Activated CD8-positive, alpha-beta T cell treated with anti-CD3 and anti-CD28 coated beads for 36 hours (primary cell): ENCODE results near the gene PLCL2. TPM values are rescaled to one million over a fixed set of nuclear protein-coding genes. Genes with fewer than 3 reads are reported as not detected.
A peak's percentile ranks its signal among the peaks of the same experiment; 100 is the strongest.

Source experiments
- ATAC-seq: fragments of 200-7000 bp; cut with Tn5 transposase; one replicate; pipeline ENCODE4 v1.10.0; 2021; ENCODE audit warnings: mild to moderate bottlenecking, moderate library complexity
- CTCF ChIA-PET: fragments of 350-600 bp; sonication (Branson Sonifier 250); formaldehyde crosslinking; loops from one replicate; lab custom pipeline; 2021; ENCODE audit warnings: antibody characterized with exemption; lab: Charles Lee
- POLR2A ChIA-PET: fragments of 350-600 bp; sonication (Branson Sonifier 250); formaldehyde crosslinking; loops from one replicate; lab custom pipeline; 2021; ENCODE audit warnings: antibody characterized with exemption; lab: Charles Lee
- DNase-seq: peaks from one replicate; pipeline ENCODE4 v3.0.0-alpha.2; 2020
- H3K27ac Mint-ChIP-seq: one replicate; pipeline ENCODE4 v1.8.0; 2021; ENCODE audit warnings: mild to moderate bottlenecking, mixed read lengths
- H3K27me3 Mint-ChIP-seq: one replicate; pipeline ENCODE4 v1.8.0; 2021; ENCODE audit warnings: mixed read lengths
- H3K36me3 Mint-ChIP-seq: one replicate; pipeline ENCODE4 v1.8.0; 2021; ENCODE audit warnings: low read depth, mixed read lengths
- H3K4me1 Mint-ChIP-seq: one replicate; pipeline ENCODE4 v1.8.0; 2021; ENCODE audit warnings: low read depth, mixed read lengths
- H3K4me3 Mint-ChIP-seq: one replicate; pipeline ENCODE4 v1.8.0; 2021; ENCODE audit warnings: mild to moderate bottlenecking, moderate library complexity, mixed read lengths
- H3K9me3 Mint-ChIP-seq: one replicate; pipeline ENCODE4 v1.8.0; 2021; ENCODE audit warnings: mixed read lengths
- CTCF ChIP-seq: fragments of 200-600 bp; IDR thresholded peaks from one replicate; pipeline ENCODE4 v1.8.0; 2022; ENCODE audit warnings: antibody characterized with exemption, mild to moderate bottlenecking
- intact Hi-C: fragments of 100-400 bp; cut with micrococcal nuclease; formaldehyde crosslinking; loops from one replicate; pipeline ENCODE4 v1.10.0; 2022
- total RNA-seq, 2 experiments: library from RNA; stranded (reverse); gene quantifications; one replicate each; pipeline ENCODE4 v1.2.3, GENCODE V29; 2021

The PLCL2 gene
- total RNA-seq, 2 experiments from 2014 or later, result 19.4 to 19.7 TPM

DNA sequence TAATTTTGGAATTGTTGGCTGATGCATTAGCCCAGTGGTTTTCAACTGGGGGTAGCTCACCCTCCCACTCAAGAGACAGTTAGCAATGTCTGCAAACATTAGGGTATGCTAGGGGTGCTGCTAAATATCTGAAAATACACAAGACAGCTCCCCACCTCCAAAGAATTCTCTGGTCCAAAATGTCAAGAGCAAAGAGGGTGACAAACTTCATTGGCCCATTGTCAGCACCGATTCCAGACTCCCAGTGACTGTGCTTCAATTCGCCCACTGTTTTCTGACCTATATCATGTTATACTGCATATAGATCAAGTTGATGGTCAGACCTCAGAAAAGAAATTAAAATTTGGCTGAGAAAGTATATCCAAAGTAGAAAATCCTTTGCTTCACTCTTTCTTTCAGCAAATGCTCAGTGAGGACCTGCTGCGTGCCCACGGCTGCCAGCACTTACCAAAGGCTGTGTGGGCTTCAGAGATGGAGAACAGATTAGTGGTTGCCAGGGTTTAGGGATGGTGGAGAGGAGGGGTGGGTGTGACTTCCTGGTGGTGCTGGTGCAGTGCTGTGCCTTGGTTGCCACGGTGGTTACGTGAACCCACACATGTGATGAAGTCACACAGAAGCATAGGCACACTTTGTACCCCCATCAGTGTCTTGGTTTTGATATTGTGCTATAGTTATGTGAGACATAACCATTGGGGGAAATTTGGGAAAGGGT lies 204.0 kb downstream of the PLCL2 start:
- ChIA-PET CTCF (no interaction called here), POLR2A (no interaction called here)
- ATAC-seq (peak; percentile 92), DNase-seq (peak; percentile 69)
- no peaks in the 10 kb centered on the region for H3K27me3 Mint-ChIP-seq
- peak overlapping the region; percentile 0 for H3K27ac Mint-ChIP-seq
- intact Hi-C loops, result no loop called here
- peaks cover 31% of the 10 kb centered on the region for H3K4me1 Mint-ChIP-seq
- peaks cover 2% of the 10 kb centered on the region for H3K9me3 Mint-ChIP-seq
- peaks cover 42% of the 10 kb centered on the region for H3K36me3 Mint-ChIP-seq
- H3K4me3 Mint-ChIP-seq, result no peak overlapping the region
- no peak for TF ChIP-seq CTCF

- H3K4me3 Mint-ChIP-seq, result no peak overlapping the region
- no peaks in the 10 kb centered on the region for H3K9me3 Mint-ChIP-seq
- TF ChIP-seq CTCF, result no peak
- no peak overlapping the region for H3K27ac Mint-ChIP-seq
- H3K36me3 Mint-ChIP-seq, result peaks cover 41% of the 10 kb centered on the region
- intact Hi-C loops, result no loop called here
- peaks cover 31% of the 10 kb centered on the region for H3K4me1 Mint-ChIP-seq
- CTCF ChIA-PET, result no interaction called here
- H3K27me3 Mint-ChIP-seq, result no peaks in the 10 kb centered on the region
- DNase-seq, result no peak
- POLR2A ChIA-PET, result no interaction called here
- ATAC-seq, result no peak
Observed at GRCh38 chr3:17089314-17089700, 204.6 kb downstream of the PLCL2 start.

- CTCF ChIA-PET, result no interaction called here
- no peak for TF ChIP-seq CTCF
- DNase-seq, result no peak
- intact Hi-C loops, result no loop called here
- ATAC-seq, result no peak
- no peaks in the 10 kb centered on the region for H3K9me3 Mint-ChIP-seq
- H3K4me3 Mint-ChIP-seq, result no peak overlapping the region
- peaks cover 34% of the 10 kb centered on the region for H3K36me3 Mint-ChIP-seq
- peaks cover 31% of the 10 kb centered on the region for H3K4me1 Mint-ChIP-seq
- H3K27me3 Mint-ChIP-seq, result no peaks in the 10 kb centered on the region
- POLR2A ChIA-PET, result no interaction called here
- no peak overlapping the region for H3K27ac Mint-ChIP-seq
Observed at GRCh38 chr3:17090280-17090983, 205.7 kb downstream of the PLCL2 start.

DNA sequence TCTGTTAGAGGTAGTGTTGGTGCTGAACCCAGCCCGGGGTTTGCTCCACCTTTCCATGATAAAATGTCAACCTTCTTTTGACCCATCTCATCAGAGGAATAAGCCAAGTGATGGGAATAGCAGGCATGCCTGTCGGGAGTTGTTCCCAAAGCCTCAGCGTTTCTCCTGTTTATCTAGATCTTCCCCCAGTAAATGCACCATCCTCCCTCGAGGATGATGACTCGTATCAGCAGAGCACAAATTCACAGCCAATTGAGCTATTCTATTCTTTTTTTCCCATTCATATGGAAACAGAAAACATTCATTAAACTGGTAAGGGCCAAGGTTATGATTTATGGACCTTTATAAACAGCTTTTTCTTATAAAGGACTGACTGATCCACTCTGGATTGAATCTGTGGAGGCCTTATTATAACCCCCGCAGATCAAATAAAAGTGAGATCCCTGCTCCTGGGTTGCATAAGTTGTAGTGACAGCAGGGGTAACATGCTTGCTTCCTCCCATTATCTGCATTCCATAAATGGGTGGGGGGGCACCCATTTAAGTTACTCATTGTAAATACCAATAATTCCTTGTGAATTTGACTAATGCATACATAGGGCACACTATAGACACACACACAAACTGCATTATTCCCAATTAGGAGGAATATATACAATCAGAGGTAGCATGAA lies 207.3 kb downstream of the PLCL2 start:
- TF ChIP-seq CTCF, result no peak
- ChIA-PET CTCF (no interaction called here), POLR2A (no interaction called here)
- ATAC-seq, result no peak
- H3K4me3 Mint-ChIP-seq, result no peak overlapping the region
- no peaks in the 10 kb centered on the region for H3K9me3 Mint-ChIP-seq
- no peak overlapping the region for H3K27ac Mint-ChIP-seq
- peaks cover 20% of the 10 kb centered on the region for H3K4me1 Mint-ChIP-seq
- H3K27me3 Mint-ChIP-seq, result no peaks in the 10 kb centered on the region
- intact Hi-C loops, result no loop called here
- no peak for DNase-seq
- peaks cover 25% of the 10 kb centered on the region for H3K36me3 Mint-ChIP-seq

GRCh38 chr3:17092583-17092933 lies 207.8 kb downstream of the PLCL2 start:
- ATAC-seq, result no peak
- peaks cover 15% of the 10 kb centered on the region for H3K4me1 Mint-ChIP-seq
- TF ChIP-seq CTCF, result no peak
- POLR2A ChIA-PET, result no interaction called here
- no peaks in the 10 kb centered on the region for H3K27me3 Mint-ChIP-seq
- no peak overlapping the region for H3K27ac Mint-ChIP-seq
- peaks cover 20% of the 10 kb centered on the region for H3K36me3 Mint-ChIP-seq
- intact Hi-C loops, result no loop called here
- CTCF ChIA-PET, result no interaction called here
- DNase-seq, result no peak
- H3K4me3 Mint-ChIP-seq, result no peak overlapping the region
- H3K9me3 Mint-ChIP-seq, result no peaks in the 10 kb centered on the region
